Kasumi-1 (cell line): ENCODE measurements around the gene SRSF11.

Source experiments
- DNase-seq, 2 experiments: peaks; one replicate each; lab custom pipeline; 2025; lab: John Stamatoyannopoulos, UW

Gene SRSF11

GRCh38 chr1:70222716-70223235 is 1.6 kb downstream of the SRSF11 start:
- no peak for DNase-seq

GRCh38 chr1:70224954-70225353 is 3.8 kb downstream of the SRSF11 start:
- DNase-seq = no peak

- DNase-seq = peak; percentile 39 to 41
Observed at GRCh38 chr1:70227439-70227838, 6.3 kb downstream of the SRSF11 start.

GRCh38 chr1:70228670-70229069 is 7.5 kb downstream of the SRSF11 start:
- no peak for DNase-seq

GRCh38 chr1:70231475-70231874 is 10.3 kb downstream of the SRSF11 start:
- no peak for DNase-seq

GRCh38 chr1:70234733-70235132 is 13.6 kb downstream of the SRSF11 start:
- DNase-seq = no peak

- no peak for DNase-seq
Observed at GRCh38 chr1:70239940-70240339, 18.8 kb downstream of the SRSF11 start.

- no peak for DNase-seq
Observed at GRCh38 chr1:70247122-70247521, 25.9 kb downstream of the SRSF11 start.

GRCh38 chr1:70247768-70248167 is 26.6 kb downstream of the SRSF11 start:
- DNase-seq = no peak

GRCh38 chr1:70248729-70249128 is 27.5 kb downstream of the SRSF11 start:
- no peak for DNase-seq

GRCh38 chr1:70256664-70257063 is 35.5 kb downstream of the SRSF11 start:
- DNase-seq = no peak

GRCh38 chr1:70264839-70265238 is 43.7 kb downstream of the SRSF11 start:
- no peak for DNase-seq

- no peak for DNase-seq
Observed at GRCh38 chr1:70265946-70266345, 44.8 kb downstream of the SRSF11 start.

- DNase-seq = no peak
Observed at GRCh38 chr1:70277875-70278274, 56.7 kb downstream of the SRSF11 start.

- DNase-seq = no peak
Observed at GRCh38 chr1:70278710-70279109, 57.5 kb downstream of the SRSF11 start.

- DNase-seq = no peak
Observed at GRCh38 chr1:70284366-70284765, 63.2 kb downstream of the SRSF11 start.

- DNase-seq = no peak
Observed at GRCh38 chr1:70286453-70286852, 65.3 kb downstream of the SRSF11 start.

GRCh38 chr1:70288166-70288565 is 67.0 kb downstream of the SRSF11 start:
- DNase-seq = no peak

GRCh38 chr1:70290218-70290617 is 69.0 kb downstream of the SRSF11 start:
- no peak for DNase-seq

GRCh38 chr1:70293186-70293843 is 72.1 kb downstream of the SRSF11 start:
- DNase-seq = no peak

- DNase-seq = no peak
Observed at GRCh38 chr1:70295749-70296148, 74.6 kb downstream of the SRSF11 start.

- no peak for DNase-seq
Observed at GRCh38 chr1:70299472-70299871, 78.3 kb downstream of the SRSF11 start.
